SKM-1 treated with dmso at 0.1 percent for 144 hours (cell line): ENCODE measurements around the gene RIN3.

Source experiments
- DNase-seq: peaks from one replicate; lab custom pipeline; 2025; ENCODE audit not compliant: unreplicated experiment; lab: John Stamatoyannopoulos, UW

The RIN3 gene, protein sequence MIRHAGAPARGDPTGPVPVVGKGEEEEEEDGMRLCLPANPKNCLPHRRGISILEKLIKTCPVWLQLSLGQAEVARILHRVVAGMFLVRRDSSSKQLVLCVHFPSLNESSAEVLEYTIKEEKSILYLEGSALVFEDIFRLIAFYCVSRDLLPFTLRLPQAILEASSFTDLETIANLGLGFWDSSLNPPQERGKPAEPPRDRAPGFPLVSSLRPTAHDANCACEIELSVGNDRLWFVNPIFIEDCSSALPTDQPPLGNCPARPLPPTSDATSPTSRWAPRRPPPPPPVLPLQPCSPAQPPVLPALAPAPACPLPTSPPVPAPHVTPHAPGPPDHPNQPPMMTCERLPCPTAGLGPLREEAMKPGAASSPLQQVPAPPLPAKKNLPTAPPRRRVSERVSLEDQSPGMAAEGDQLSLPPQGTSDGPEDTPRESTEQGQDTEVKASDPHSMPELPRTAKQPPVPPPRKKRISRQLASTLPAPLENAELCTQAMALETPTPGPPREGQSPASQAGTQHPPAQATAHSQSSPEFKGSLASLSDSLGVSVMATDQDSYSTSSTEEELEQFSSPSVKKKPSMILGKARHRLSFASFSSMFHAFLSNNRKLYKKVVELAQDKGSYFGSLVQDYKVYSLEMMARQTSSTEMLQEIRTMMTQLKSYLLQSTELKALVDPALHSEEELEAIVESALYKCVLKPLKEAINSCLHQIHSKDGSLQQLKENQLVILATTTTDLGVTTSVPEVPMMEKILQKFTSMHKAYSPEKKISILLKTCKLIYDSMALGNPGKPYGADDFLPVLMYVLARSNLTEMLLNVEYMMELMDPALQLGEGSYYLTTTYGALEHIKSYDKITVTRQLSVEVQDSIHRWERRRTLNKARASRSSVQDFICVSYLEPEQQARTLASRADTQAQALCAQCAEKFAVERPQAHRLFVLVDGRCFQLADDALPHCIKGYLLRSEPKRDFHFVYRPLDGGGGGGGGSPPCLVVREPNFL

DNA sequence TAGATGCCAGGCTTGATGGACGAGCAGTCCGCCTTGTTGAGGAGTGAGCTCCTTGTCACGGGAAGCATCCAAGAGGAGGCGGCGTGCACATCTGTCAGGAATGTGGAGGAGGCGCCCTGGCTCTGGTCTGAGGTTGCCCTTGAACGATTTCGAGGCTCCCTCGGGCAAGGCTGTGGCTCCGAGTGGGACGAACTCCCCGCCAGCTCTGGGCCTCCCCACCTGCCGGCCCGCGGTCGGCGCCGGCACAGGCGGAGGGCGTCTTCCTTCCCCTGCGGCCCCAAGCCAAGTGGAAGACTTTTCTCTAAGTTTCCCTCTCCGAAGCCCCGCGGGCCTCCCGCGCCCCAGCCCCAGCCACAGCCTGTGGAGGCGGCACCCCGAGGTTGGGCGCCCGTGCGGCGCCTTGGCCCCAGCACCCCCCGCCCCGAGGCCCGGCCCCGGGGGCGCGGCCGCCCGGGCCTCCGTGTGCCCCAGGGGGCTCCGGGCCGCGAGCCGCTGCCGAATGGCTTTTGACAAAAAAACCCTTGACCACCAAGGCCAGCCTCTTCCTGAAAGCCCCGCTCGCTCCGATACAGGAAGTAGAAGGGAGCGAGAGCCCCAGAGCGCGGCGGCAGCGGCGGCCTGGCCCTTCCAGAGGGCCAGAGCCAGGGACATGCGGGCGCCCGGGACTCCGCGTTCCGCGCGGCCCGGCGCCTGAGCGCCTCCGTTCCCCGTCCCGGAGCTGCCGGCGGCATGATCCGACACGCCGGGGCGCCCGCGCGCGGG is at the start of gene RIN3:
Gene RIN3, plus strand, starts transcription at position 578 of the 762 bp plus-strand sequence. Its CDS starts 152 bp downstream, at position 730.
- DNase-seq: no peak

DNA sequence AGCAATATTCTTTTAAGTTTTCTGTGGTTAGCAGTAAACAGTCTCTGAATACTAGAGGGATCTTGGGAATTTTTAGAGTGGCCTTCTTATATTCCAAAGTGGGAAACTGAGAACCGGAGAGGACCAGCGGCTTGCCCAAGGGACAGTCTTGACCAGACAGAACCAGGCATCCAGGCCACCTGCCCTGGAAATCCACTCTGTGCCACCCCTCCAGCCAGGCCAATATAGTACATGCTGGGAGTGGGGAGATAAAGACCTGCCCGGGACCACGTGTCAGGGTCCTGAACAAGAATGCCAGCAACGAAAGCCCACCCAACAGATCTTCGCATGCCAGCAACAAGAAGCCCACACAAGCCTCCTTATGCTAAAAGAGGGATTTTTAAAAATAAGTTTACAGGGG is 49.4 kb upstream of the RIN3 start:
- DNase-seq: no peak

DNA sequence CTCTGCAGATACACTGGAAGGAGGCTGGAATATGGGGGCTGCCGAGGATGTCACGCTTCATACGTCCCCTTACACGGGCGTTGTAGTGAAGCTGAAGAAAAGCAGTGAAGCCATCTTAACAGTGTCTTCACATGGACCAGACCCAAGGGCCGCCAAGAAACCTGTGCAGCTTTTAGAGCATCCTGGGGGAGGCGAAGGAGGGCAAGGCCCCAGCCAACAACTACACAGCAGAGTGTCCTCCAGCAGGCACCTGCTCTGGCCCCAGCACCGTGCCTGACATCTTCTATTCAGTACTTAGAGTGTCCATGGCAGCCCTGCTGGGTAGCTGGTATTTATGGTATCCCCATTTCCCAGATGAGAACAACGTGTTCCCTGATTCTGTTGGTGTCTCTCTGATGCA is 48.9 kb upstream of the RIN3 start:
- no peak for DNase-seq

DNA sequence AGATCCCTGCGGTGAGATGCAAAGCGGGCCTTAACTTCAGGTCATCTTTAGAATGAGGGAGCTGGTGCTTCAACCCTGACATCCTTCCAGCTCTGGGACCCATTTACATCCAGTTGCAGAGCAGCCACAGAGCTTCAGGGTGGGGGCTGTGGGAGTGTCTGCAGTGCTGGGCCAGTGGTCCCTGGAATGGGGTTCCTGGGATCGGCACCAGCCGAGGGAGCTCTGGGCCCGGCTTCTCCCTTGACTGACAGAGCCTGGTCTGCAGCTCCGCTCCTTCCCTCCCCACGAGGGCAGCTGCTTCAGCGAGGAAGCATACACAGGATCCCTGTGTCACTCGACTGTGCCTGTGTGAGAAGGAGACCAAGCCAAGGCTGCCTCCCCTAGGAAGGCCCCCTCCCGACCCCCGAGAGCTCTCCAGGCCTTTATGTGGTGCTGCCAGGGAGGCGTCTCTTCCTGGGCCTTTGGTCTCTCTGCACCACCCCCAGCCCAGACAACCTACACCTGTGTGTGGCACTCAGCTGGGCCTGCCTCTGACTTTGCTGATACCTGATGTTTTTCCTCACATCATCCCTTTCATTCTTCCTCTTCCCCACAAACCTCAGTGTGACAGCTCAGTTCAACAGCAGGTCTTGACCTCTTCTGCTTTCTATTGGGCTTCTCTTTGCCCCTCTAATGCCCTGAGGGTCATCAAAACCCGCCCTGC is 48.1 kb upstream of the RIN3 start:
- DNase-seq: no peak

DNA sequence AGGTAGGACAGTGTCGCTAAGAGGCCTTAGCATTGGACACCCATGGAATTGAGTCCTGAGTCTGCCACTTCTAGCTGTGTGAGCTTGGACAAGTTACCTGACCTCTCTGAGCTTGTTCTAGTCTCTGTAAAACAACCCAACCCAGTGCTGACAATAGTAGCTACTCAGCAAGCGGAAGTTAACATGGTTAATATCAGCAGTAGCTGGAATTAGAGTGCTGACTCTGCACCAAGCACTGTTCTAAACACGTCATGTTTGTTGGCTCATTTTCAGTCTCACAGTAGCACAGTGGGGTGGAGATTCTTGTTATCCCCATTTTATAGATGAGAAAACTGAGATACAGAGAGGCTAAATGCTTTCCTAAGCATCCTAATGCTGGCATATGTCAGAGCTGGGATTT is 47.5 kb upstream of the RIN3 start:
- DNase-seq: no peak

DNA sequence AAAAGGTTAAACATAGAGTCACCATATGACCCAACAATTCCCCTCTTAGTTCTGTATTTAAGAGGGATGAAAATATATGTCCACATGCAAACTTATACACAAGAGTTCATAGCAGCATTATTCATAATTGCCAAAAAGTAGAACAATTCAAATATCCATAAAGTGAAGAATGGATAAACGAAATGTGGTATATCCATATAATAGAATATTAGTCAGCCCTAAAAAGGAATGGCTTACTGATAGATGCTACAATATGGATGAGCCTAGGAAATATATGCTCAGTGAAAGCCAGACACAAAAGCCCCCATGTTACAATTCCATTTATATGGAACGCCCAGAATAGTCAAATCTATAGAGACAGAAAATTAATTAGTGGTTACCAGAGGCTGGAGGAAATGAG is 44.1 kb upstream of the RIN3 start:
- no peak for DNase-seq

DNA sequence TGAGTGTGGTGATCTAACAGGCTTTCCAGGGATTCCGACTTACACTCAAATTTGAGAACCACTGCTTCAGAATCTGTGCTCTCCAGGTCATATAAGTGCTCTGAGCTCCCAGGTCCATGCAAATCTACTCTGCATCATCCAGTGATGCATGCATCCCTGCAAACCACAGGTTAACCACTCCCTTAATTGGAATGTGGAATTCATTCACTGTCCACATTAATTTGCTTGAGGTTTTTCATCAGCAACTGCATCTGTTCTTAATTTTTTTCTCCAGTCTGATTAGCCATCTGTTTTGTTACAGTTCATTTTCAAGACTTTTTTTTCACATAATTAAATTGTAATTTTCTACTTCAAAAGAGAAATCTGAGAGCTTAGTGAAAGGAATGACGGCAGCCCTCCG is 43.4 kb upstream of the RIN3 start:
- no peak for DNase-seq

DNA sequence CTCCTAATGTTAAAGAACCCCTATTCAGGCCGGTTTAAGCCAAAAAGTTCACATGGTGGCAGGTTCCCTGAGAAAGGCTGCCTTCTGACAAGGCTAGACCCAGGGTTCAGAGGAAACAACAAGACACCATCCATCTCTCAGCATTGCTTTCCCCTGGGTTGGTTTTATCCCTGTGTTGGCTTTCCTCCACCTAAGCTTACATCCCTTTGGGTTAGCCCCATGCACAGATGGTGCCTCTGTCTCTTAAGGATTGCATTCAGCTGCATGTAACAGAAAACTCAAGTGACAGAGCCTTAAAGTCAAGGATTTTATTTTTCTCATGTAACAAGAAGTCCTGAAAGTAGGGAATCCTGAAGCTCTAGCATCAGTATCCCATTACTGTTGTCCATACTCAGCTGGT is 42.8 kb upstream of the RIN3 start:
- DNase-seq: no peak

DNA sequence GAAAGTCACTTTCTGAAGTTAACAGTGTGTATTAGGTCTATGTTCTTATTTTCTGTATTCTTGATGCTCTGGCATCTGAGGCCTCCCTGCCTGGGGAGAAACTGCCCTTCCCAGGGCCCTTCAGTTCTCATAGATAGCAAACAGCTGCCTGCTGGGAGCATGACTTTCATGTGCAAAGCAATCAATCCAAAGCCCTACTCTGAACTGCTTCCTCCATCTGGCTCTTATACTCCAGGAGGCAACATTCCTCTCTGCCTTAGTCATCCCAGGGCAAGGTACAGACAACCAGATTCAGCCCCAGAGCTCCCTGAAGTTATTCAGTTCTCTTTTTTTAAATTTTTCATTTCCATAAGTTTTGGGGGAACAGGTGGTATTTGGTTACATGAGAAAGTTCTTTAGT is 41.7 kb upstream of the RIN3 start:
- no peak for DNase-seq

DNA sequence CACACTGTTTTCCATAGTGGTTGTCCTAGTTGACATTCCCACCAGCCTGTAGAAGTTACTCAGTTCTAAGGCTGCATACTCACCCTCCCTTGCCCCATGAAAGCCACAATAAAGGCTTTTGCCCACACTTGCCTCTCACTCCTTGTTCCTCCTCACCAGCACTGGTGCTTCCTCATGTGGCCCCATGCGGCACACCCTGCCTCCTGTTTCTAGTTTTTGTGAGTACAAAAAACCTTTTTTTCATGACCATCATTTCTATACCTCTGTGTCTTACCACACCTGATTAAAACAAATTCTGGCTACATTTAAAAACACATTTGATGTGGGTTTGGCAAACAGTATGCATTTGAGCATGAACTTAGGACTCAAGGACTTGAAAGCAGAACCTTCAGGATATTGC is 40.7 kb upstream of the RIN3 start:
- peak; percentile 48 for DNase-seq

DNA sequence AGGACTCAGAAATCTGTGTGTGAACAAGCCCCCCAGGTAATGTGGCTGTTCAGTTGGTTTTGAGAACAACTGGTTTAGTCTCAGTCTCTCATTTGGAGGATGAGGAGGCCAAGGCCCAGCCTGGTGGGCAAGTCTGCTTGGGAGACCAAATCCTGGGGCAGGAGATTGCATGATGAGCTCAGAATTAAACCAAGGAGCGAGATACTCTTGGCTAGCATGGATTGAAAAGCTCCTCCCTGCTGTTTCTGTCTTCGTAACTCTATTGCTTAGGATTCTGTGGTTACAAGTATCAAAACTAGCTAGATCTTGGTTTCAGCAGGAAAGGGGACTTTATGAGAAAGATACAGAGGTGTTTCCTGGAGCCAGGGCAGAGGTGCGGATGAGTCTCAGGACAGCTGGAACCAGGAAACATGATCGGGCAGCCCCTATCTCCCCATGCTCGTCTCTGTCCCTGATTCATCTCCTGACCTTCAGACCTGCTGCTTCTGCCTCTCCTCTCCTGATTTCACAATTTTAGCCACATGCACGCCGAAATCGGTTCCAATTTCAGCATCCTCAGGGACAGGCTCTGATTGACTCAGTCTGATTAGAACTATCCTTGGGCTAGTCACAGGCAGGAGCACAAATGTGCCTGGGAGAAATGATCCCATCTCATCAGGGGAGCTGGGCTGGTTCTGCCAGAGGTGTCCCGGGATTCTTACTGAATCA is 40.2 kb upstream of the RIN3 start:
- DNase-seq: no peak

DNA sequence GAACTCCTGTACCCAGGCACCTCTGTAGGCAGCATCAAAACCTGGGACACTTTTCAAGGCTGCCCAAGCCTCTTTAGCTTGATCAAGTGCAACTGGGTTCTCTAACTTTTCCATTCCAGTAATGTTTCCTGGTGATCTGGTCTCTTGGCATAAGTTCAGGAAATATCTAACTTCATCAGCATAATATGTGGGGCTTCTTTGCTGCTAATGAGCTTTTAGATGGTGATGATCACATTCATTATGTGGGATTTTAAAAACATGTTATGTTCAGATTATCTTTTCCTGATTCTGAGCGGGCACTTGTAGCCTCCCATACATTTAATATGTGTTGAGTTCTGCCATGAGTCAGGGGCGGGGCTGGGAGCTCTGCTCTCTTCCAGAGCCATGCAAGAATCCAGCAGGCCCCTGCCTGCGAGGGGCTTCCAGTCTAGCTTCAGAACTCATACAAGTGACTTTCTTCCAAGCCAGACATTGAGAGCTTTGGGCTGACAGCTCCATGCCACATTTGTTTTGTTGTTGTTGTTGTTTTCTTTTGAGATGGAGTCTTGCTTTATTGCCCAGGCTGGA is 39.5 kb upstream of the RIN3 start:
- no peak for DNase-seq

DNA sequence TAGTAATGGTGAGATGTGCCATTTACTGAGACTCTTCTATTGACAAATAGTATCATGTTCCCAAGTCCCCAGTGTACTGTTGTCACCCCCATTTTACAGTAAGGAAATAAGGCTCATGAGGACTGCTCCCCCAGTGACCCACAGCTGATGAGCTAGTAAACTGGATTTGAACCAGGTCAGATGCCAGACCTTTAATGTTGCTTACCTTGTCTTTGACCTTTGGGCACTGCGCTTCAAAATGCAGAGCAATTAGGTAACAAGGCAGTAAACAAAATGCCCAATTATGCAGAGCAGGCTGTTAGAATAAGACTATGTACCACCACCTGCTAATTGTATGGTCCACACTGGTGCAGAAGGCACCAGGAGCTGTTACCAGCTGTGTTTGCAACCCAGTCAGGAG is 38.5 kb upstream of the RIN3 start:
- DNase-seq: no peak

DNA sequence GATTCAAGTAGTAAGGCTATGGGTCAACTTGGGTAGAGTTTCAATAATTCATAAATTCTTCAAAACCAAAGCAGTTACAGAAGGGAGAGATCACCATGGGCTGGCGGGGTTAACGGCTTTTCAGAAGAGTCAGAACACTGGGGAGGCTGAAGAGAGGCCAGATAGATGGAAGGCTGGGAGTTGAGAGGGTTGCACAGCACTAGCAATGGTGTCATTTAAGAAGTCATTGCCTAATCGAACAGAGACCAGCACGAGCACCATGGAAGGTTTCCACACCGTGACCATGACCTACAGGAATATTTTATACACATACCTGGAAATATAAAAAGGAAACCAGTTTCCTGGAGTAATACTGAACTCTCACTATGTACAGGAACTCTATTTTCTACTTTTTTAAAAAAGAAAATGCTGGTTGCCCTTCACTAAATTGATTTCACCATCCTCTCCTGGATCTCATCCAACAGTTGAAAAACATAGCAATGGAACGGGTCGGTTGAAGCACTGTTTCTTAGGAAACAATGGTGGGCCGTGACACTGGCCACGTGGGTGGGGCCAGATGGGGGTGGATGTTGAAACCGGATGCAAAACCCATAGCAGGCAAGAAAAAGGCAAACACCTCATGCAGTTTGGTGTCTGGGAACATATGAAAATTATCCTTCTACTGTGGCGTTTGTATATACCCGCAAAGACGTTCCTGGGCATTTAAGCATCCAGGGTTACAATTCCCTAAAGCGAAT is 38.0 kb upstream of the RIN3 start:
- DNase-seq: peak; percentile 46

DNA sequence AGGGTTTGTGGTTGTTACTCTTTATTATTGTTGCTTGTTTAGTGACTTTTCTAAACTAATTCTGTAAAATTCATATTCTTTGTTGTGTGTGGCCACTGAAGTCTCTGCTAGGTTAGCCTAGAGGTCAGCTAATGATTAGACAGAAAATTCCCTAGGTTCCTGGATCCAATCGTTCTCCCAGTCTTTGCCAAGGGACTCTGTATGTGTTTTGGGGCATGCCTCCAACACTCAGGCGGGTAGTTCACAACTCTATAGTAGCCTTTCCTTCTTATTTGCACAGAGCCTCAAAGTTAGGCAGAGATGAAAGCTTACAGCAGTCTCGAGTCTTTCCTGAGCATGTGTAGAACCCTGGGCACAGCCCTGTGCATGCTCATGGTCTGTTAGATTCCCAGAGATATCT is 32.7 kb upstream of the RIN3 start:
- no peak for DNase-seq

DNA sequence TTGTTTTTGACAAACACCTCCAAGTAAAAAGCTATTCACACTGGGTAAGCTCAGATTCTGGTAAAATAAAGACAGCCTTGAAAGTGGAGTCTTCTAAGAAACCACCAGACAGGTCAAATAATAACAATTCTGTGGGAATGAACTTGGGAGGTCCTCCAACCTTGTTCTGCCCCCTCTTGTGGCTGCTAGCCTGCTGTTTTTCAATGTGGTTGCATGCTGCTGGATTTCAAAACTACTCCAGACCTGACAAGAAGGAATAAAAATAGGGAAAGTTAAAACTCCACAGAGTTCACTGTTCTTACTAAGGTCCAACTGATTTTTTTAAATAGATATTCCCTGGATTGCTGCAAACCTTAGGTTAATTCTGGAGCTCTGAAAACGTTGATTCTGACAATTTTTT is 32.2 kb upstream of the RIN3 start:
- no peak for DNase-seq

DNA sequence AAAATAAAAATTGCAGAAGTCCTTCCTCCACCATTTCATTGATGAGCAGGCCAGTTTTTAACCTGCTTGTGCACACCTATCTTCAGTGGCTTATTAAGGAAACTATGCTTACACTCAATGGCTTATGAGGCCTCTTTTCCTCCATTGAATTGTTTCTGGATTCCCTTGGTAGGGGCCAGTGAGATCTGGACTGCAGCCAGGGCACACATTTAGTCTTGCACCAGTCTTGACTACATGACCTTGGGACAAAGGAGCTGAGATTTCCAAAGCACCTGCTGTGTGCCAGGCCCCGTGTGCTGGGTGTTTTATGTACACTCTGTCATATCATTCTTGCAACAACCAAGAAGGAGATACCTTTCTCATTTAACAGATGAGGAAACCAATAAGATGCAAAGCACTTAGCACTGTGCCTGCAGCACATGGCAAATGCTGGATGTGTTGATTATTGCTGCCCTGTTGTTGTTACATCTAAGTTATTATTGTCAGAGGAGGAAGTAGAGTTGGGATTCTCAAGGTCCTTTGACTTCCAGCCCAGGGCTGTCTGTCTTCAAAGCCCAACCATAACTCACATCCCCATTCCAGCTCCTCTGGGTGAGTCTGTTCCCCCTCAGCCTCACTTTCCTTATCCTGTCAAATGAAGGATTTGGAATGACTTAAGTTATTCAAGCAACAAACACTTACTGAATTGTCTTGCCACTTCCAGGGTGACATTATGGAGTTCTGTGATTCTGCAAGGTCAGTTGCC is 31.6 kb upstream of the RIN3 start:
- no peak for DNase-seq

DNA sequence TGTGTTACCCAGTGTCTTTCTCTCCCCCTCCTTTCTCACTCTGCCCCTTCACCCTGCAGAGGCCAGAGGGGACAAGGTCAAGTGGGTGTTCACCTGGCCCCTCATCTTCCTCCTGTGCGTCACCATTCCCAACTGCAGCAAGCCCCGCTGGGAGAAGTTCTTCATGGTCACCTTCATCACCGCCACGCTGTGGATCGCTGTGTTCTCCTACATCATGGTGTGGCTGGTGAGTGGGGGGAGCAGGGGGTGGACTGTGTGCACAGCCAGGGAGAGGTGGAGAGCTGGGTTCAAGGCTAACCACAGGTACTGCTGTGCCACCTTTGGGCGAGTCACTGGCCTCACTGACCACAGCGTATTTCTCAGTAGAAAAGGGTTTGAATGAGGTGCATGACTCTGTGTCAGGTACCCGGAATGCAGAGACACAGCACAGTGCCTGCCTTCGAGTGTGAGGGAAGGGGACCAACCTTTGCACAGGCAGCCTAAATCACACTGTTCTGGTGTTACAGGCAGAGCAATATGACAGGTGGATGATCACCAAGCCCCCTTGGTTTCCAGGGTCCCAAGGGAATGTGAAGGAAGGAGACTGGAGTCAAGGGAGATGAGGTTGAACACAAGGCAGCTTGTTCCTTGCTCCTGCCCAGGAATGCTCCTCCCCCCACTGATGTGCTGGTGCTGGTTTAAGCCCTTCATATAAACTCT is 30.8 kb upstream of the RIN3 start:
- DNase-seq: no peak
